CD8-positive, alpha-beta memory T cell (primary cell): Measurements from ENCODE around the gene FMNL3. TPM values are rescaled to one million over a fixed set of nuclear protein-coding genes. Genes with fewer than 3 reads are reported as not detected.

ENCODE experiments used
- CTCF ChIA-PET: fragments of 350-600 bp; sonication (Branson Sonifier 250); formaldehyde crosslinking; loops from one replicate; lab custom pipeline; 2021; ENCODE audit warnings: antibody characterized with exemption; lab: Charles Lee
- POLR2A ChIA-PET: fragments of 350-600 bp; sonication (Branson Sonifier 250); formaldehyde crosslinking; loops from one replicate; lab custom pipeline; 2021; ENCODE audit warnings: antibody characterized with exemption; lab: Charles Lee
- DNase-seq, 5 donors: peaks; one replicate each; pipeline versions ENCODE4 v3.0.0 to v3.0.0-alpha.2; 2020 to 2022; ENCODE audit warnings: mixed read lengths in 1 of 5
- H3K27ac ChIP-seq: one replicate; pipeline ENCODE4 v1.7.0; 2013; ENCODE audit warnings: low read depth, mild to moderate bottlenecking, low read length, moderate library complexity
- H3K27me3 ChIP-seq: 2 replicates; pipeline ENCODE4 v1.7.0; 2013; ENCODE audit warnings: low read length, mild to moderate bottlenecking; ENCODE audit not compliant: insufficient read depth, poor library complexity, severe bottlenecking
- H3K36me3 ChIP-seq: 2 replicates; pipeline ENCODE4 v1.7.0; 2013; ENCODE audit warnings: mild to moderate bottlenecking, low read length, moderate library complexity; ENCODE audit not compliant: insufficient read depth
- H3K4me1 ChIP-seq: 2 replicates; pipeline ENCODE4 v1.7.0; 2013; ENCODE audit warnings: mild to moderate bottlenecking, low read length, moderate library complexity; ENCODE audit not compliant: insufficient read depth
- H3K4me3 ChIP-seq: 2 replicates; pipeline ENCODE4 v1.7.0; 2013; ENCODE audit warnings: mild to moderate bottlenecking, low read length
- H3K9me3 ChIP-seq: 2 replicates; pipeline ENCODE4 v1.7.0; 2013; ENCODE audit warnings: mild to moderate bottlenecking, low read length
- H3K27ac Mint-ChIP-seq, 8 donors: one replicate each; pipeline ENCODE4 v1.8.0; 2020 to 2021; ENCODE audit warnings: mixed read lengths in 8 of 8, mild to moderate bottlenecking in 6 of 8, inconsistent platforms in 3 of 8, moderate library complexity in 3 of 8
- H3K27me3 Mint-ChIP-seq, 2 donors: one replicate each; pipeline ENCODE4 v1.8.0; 2020 to 2021; ENCODE audit warnings: mixed read lengths in 2 of 2, mild to moderate bottlenecking in 1 of 2, moderate library complexity in 1 of 2
- H3K36me3 Mint-ChIP-seq, 3 donors: one replicate each; pipeline ENCODE4 v1.8.0; 2020 to 2021; ENCODE audit warnings: mixed read lengths in 3 of 3, inconsistent platforms in 1 of 3, mild to moderate bottlenecking in 1 of 3
- H3K4me1 Mint-ChIP-seq, 3 donors: one replicate each; pipeline ENCODE4 v1.8.0; 2020 to 2021; ENCODE audit warnings: mixed read lengths in 3 of 3, inconsistent platforms in 1 of 3, mild to moderate bottlenecking in 1 of 3
- H3K4me3 Mint-ChIP-seq, 7 donors: one replicate each; pipeline ENCODE4 v1.8.0; 2020 to 2021; ENCODE audit warnings: mixed read lengths in 7 of 7, mild to moderate bottlenecking in 6 of 7, moderate library complexity in 4 of 7, inconsistent platforms in 2 of 7
- H3K9me3 Mint-ChIP-seq, 5 donors: one replicate each; pipeline ENCODE4 v1.8.0; 2020 to 2022; ENCODE audit warnings: mixed read lengths in 5 of 5, mild to moderate bottlenecking in 3 of 5, moderate library complexity in 2 of 5, inconsistent platforms in 1 of 5
- polyA plus RNA-seq: library from polyadenylated mRNA; unstranded; fragments of 300-500 nt; fragmentation: Illumina TruSeq; gene quantifications from one replicate; pipeline ENCODE4 v1.2.3, GENCODE V29; 2021
- total RNA-seq, 2 experiments: library from RNA; stranded (reverse); gene quantifications; one replicate each; pipeline ENCODE4 v1.2.3, GENCODE V29; 2021

The FMNL3 gene
- total and polyA plus RNA-seq, 3 experiments from 2014 or later: 6.3 to 36.7 (median 35.8) TPM

- peak overlapping the region in 7 of 8 donors; percentile 71 to 98 (median 91) for H3K27ac Mint-ChIP-seq
- H3K36me3 Mint-ChIP-seq: peaks cover 0 to 55% (median 3%) of the 10 kb centered on the region in 3 donors
- no peak overlapping the region for H3K4me3 Mint-ChIP-seq
- DNase-seq: peak in 1 of 5 donors; percentile 42
- peaks cover 21 to 28% (median 23%) of the 10 kb centered on the region in 3 donors for H3K4me1 Mint-ChIP-seq
- Histone ChIP-seq H3K27me3 (no peaks in the 10 kb centered on the region), H3K27ac (no peak overlapping the region), H3K4me3 (no peak overlapping the region), H3K4me1 (peaks cover 17% of the 10 kb centered on the region), H3K36me3 (peaks cover 5% of the 10 kb centered on the region), H3K9me3 (no peaks in the 10 kb centered on the region)
- CTCF ChIA-PET: interaction anchor here (0.9 to 10.3 kb wide), 14 partner anchors 8 to 285 kb away, joined by 3 to 248 read pairs (median 12); partner anchors contain the start of genes FMNL3 and TMBIM6
- POLR2A ChIA-PET: interaction anchor here (2.6 kb wide), 1 partner anchor 62 kb away, joined by 15 read pairs; the partner anchor contains the start of gene FMNL3
- no peaks in the 10 kb centered on the region for H3K27me3 Mint-ChIP-seq
- H3K9me3 Mint-ChIP-seq: no peaks in the 10 kb centered on the region
Measured at GRCh38 chr12:49643961-49644619, 63.1 kb downstream of the FMNL3 start.

GRCh38 chr12:49643135-49643534, 64.1 kb downstream of the FMNL3 start:
- peak overlapping the region in 1 of 8 donors; percentile 71 for H3K27ac Mint-ChIP-seq
- no peak overlapping the region for H3K27ac ChIP-seq
- H3K9me3 ChIP-seq: no peaks in the 10 kb centered on the region
- no peaks in the 10 kb centered on the region for H3K27me3 Mint-ChIP-seq
- H3K27me3 ChIP-seq: no peaks in the 10 kb centered on the region
- H3K4me3 ChIP-seq: no peak overlapping the region
- POLR2A ChIA-PET: interaction anchor here (2.6 kb wide), 1 partner anchor 63 kb away, joined by 15 read pairs; the partner anchor contains the start of gene FMNL3
- no peaks in the 10 kb centered on the region for H3K36me3 ChIP-seq
- H3K4me3 Mint-ChIP-seq: no peak overlapping the region
- no peaks in the 10 kb centered on the region for H3K9me3 Mint-ChIP-seq
- peak in 1 of 5 donors; percentile 5 for DNase-seq
- H3K4me1 Mint-ChIP-seq: peaks cover 14 to 23% (median 19%) of the 10 kb centered on the region in 3 donors
- H3K4me1 ChIP-seq: peaks cover 17% of the 10 kb centered on the region
- peaks cover 0 to 45% (median 3%) of the 10 kb centered on the region in 3 donors for H3K36me3 Mint-ChIP-seq
- CTCF ChIA-PET: interaction anchor here (0.9 to 10.3 kb wide), 11 partner anchors 11 to 98 kb away, joined by 3 to 248 read pairs (median 13); partner anchors contain the start of genes FMNL3, PRPF40B and TMBIM6

- peaks cover 14 to 24% (median 19%) of the 10 kb centered on the region in 3 donors for H3K4me1 Mint-ChIP-seq
- peak overlapping the region in 1 of 8 donors; percentile 6 for H3K27ac Mint-ChIP-seq
- no peaks in the 10 kb centered on the region for H3K9me3 Mint-ChIP-seq
- DNase-seq: peak in 1 of 5 donors; percentile 16
- H3K9me3 ChIP-seq: no peaks in the 10 kb centered on the region
- ChIA-PET POLR2A (interaction anchor here (0.6 to 2.0 kb wide), 2 partner anchors 19 to 22 kb away, joined by 5 to 7 read pairs; partner anchors contain the start of gene PRPF40B), CTCF (interaction anchor here (0.9 to 10.3 kb wide), 6 partner anchors 10 to 99 kb away, joined by 3 to 248 read pairs (median 14); partner anchors contain the start of genes FMNL3, PRPF40B and TMBIM6)
- H3K27me3 ChIP-seq: no peaks in the 10 kb centered on the region
- H3K27ac ChIP-seq: no peak overlapping the region
- H3K36me3 Mint-ChIP-seq: peaks cover 0 to 39% (median 0%) of the 10 kb centered on the region in 3 donors
- no peak overlapping the region for H3K4me3 ChIP-seq
- peaks cover 17% of the 10 kb centered on the region for H3K4me1 ChIP-seq
- no peaks in the 10 kb centered on the region for H3K36me3 ChIP-seq
- H3K27me3 Mint-ChIP-seq: no peaks in the 10 kb centered on the region
- H3K4me3 Mint-ChIP-seq: no peak overlapping the region
Measured at GRCh38 chr12:49642370-49642802, 64.8 kb downstream of the FMNL3 start.

- ChIA-PET POLR2A (interaction anchor here (0.6 to 2.0 kb wide), 3 partner anchors 19 to 66 kb away, joined by 3 to 7 read pairs (median 5); partner anchors contain the start of gene PRPF40B), CTCF (interaction anchor here (0.9 to 10.3 kb wide), 7 partner anchors 9 to 100 kb away, joined by 3 to 248 read pairs (median 6); partner anchors contain the start of genes FMNL3, PRPF40B and TMBIM6)
- no peaks in the 10 kb centered on the region for H3K36me3 ChIP-seq
- no peaks in the 10 kb centered on the region for H3K27me3 ChIP-seq
- H3K9me3 ChIP-seq: no peaks in the 10 kb centered on the region
- no peak overlapping the region for H3K27ac ChIP-seq
- H3K4me3 ChIP-seq: no peak overlapping the region
- peaks cover 22% of the 10 kb centered on the region for H3K4me1 ChIP-seq
- no peaks in the 10 kb centered on the region for H3K27me3 Mint-ChIP-seq
- H3K4me1 Mint-ChIP-seq: peaks cover 18 to 29% (median 24%) of the 10 kb centered on the region in 3 donors
- DNase-seq: peak in 1 of 5 donors; percentile 41
- H3K9me3 Mint-ChIP-seq: no peaks in the 10 kb centered on the region
- H3K4me3 Mint-ChIP-seq: no peak overlapping the region
- peaks cover 0 to 33% (median 0%) of the 10 kb centered on the region in 3 donors for H3K36me3 Mint-ChIP-seq
- H3K27ac Mint-ChIP-seq: peak overlapping the region in 2 of 8 donors; percentile 29
Measured at GRCh38 chr12:49641748-49642369, 65.3 kb downstream of the FMNL3 start.

- Histone ChIP-seq H3K27ac (no peak overlapping the region), H3K27me3 (no peaks in the 10 kb centered on the region), H3K36me3 (no peaks in the 10 kb centered on the region), H3K9me3 (no peaks in the 10 kb centered on the region), H3K4me3 (no peak overlapping the region), H3K4me1 (peaks cover 13% of the 10 kb centered on the region)
- DNase-seq: peak; percentile 28 to 74 (median 35)
- Mint-ChIP-seq H3K27ac (peak overlapping the region in 5 of 8 donors; percentile 0 to 81 (median 51)), H3K36me3 (peaks cover 0 to 1% (median 0%) of the 10 kb centered on the region in 3 donors), H3K9me3 (no peaks in the 10 kb centered on the region), H3K4me3 (no peak overlapping the region), H3K27me3 (no peaks in the 10 kb centered on the region), H3K4me1 (peaks cover 15 to 19% (median 18%) of the 10 kb centered on the region in 3 donors)
- ChIA-PET POLR2A (interaction anchor here (1.0 to 1.3 kb wide), 2 partner anchors 14 to 104 kb away, joined by 4 to 5 read pairs; partner anchors contain the start of genes PRPF40B and TMBIM6), CTCF (interaction anchor here (0.9 to 6.0 kb wide), 17 partner anchors 9 to 144 kb away, joined by 3 to 61 read pairs (median 4); partner anchors contain the start of genes FMNL3, PRPF40B and TMBIM6)
Measured at GRCh38 chr12:49636979-49637755, 70.0 kb downstream of the FMNL3 start.

GRCh38 chr12:49636574-49636973, 70.6 kb downstream of the FMNL3 start:
- no peaks in the 10 kb centered on the region for H3K36me3 ChIP-seq
- Mint-ChIP-seq H3K27me3 (no peaks in the 10 kb centered on the region), H3K9me3 (no peaks in the 10 kb centered on the region), H3K4me1 (peaks cover 15 to 19% (median 18%) of the 10 kb centered on the region in 3 donors), H3K4me3 (no peak overlapping the region), H3K36me3 (peaks cover 0 to 3% (median 0%) of the 10 kb centered on the region in 3 donors), H3K27ac (peak overlapping the region in 5 of 8 donors; percentile 0 to 94 (median 51))
- H3K4me3 ChIP-seq: no peak overlapping the region
- ChIA-PET POLR2A (interaction anchor here (1.0 to 1.3 kb wide), 2 partner anchors 14 to 105 kb away, joined by 4 to 5 read pairs; partner anchors contain the start of genes PRPF40B and TMBIM6), CTCF (interaction anchor here (0.9 to 6.0 kb wide), 15 partner anchors 9 to 145 kb away, joined by 3 to 61 read pairs (median 5); partner anchors contain the start of genes FMNL3, PRPF40B and TMBIM6)
- no peaks in the 10 kb centered on the region for H3K27me3 ChIP-seq
- no peak for DNase-seq
- H3K9me3 ChIP-seq: no peaks in the 10 kb centered on the region
- H3K27ac ChIP-seq: no peak overlapping the region
- peaks cover 13% of the 10 kb centered on the region for H3K4me1 ChIP-seq
